IPS DF 6.9 (cell line): Measurements from ENCODE around the gene SLC66A1.

ENCODE experiments used
- DNase-seq: peaks from one replicate; pipeline ENCODE4 v3.0.0-alpha.2; 2013; ENCODE audit warnings: low read depth, low spot score
- H3K27ac ChIP-seq: one replicate; pipeline ENCODE4 v1.5.1; 2013; ENCODE audit warnings: low read length, control low read depth
- H3K27me3 ChIP-seq: 2 replicates; pipeline ENCODE4 v1.6.1; 2013; ENCODE audit warnings: mild to moderate bottlenecking, low read length; ENCODE audit not compliant: control insufficient read depth, insufficient read depth
- H3K36me3 ChIP-seq: 2 replicates; pipeline ENCODE4 v1.6.1; 2013; ENCODE audit warnings: low read length; ENCODE audit not compliant: control insufficient read depth, insufficient read depth
- H3K4me1 ChIP-seq: 2 replicates; pipeline ENCODE4 v1.6.1; 2013; ENCODE audit warnings: low read length; ENCODE audit not compliant: control insufficient read depth, insufficient read depth
- H3K4me3 ChIP-seq: 2 replicates; pipeline ENCODE4 v1.5.1; 2013; ENCODE audit warnings: mild to moderate bottlenecking, low read length
- H3K9me3 ChIP-seq: 2 replicates; pipeline ENCODE4 v1.6.1; 2013; ENCODE audit warnings: low read length, inconsistent platforms; ENCODE audit not compliant: control insufficient read depth, insufficient read depth
- WGBS: extraction: QIAGEN DNeasy Blood & Tissue Kit; methylation state at CpG from one replicate; pipeline ENCODE4 v1.1.7; 2013; ENCODE audit warnings: mixed read lengths, missing lambda C conversion rate; ENCODE audit not compliant: insufficient read length, insufficient coverage; 5-methylcytosine and 5-hydroxymethylcytosine counted together

Gene SLC66A1

DNA sequence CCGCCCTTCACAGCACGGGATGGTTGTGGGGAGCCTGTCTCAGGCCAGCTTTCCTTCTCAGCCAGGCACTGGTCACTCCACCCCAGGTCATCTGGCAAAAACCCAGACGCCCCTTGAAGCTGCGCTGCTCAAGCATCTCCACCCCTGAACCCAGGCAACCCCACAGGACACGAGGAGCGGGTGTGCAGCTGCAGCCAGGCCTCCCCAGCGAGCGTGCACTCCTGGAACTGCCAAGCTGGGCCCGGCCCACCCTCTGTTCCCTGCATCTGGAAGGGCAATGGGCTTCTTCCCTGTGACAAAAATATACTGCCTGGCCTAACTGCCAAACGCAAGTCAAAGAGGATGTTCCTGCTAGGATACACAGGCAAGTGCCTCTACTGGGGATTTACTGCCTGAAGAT lies 39.7 kb downstream of the SLC66A1 start:
- H3K9me3 ChIP-seq, result no peaks in the 10 kb centered on the region
- H3K4me1 ChIP-seq, result peaks cover 11% of the 10 kb centered on the region
- no peak overlapping the region for H3K4me3 ChIP-seq
- H3K27ac ChIP-seq, result no peak overlapping the region
- DNase-seq, result no peak
- peaks cover 11% of the 10 kb centered on the region for H3K36me3 ChIP-seq
- H3K27me3 ChIP-seq, result no peaks in the 10 kb centered on the region
- no CpG with 5 or more reads among the region's 10 CpGs for WGBS

DNA sequence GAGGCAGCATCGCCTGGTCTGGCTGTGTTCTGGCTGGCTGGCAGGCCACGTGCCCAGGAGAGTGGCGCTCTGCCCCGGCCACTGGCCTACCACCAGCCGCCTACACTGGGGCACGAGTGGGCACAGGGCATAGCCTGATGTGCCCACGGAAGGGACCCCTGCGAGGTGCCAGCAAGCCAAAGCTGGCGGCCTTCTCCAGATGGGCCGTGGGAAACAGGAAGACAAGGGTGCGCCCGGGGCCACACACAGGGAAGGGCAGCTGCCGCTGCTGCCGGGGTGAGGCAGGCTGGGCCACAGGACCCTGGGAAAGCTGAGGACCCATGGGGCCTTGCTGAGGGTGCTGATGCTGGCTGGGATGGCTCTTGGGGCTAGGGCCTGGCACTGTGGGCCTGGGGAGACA lies 40.7 kb downstream of the SLC66A1 start:
- Histone ChIP-seq H3K27ac (no peak overlapping the region), H3K4me3 (no peak overlapping the region), H3K4me1 (peaks cover 11% of the 10 kb centered on the region), H3K27me3 (no peaks in the 10 kb centered on the region), H3K36me3 (peaks cover 11% of the 10 kb centered on the region), H3K9me3 (no peaks in the 10 kb centered on the region)
- WGBS, result no CpG with 5 or more reads among the region's 14 CpGs
- DNase-seq, result no peak

DNA sequence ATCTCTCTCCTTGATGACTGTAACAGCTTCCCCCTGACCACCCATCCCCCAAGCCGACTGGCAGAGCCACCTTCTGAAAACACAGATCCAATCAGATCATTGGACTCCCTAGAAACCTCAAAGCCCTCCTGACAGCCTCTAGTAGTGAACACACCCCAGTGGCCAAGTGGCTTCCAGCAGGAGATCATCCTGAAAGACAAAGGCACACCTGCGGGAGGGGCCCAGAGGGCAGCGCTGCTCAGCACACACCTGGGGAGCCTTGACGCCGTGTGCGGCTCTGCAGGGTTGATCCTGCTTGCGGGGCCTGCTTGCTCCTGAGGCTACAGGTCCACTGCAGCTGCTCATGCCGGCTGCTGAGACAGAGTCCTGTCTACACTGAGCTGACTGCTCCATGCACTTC lies 41.5 kb downstream of the SLC66A1 start:
- DNase-seq, result peak; percentile 57
- no peaks in the 10 kb centered on the region for H3K27me3 ChIP-seq
- peaks cover 11% of the 10 kb centered on the region for H3K4me1 ChIP-seq
- peaks cover 11% of the 10 kb centered on the region for H3K36me3 ChIP-seq
- no CpG with 5 or more reads among the region's 8 CpGs for WGBS
- H3K27ac ChIP-seq, result no peak overlapping the region
- no peaks in the 10 kb centered on the region for H3K9me3 ChIP-seq
- H3K4me3 ChIP-seq, result no peak overlapping the region

DNA sequence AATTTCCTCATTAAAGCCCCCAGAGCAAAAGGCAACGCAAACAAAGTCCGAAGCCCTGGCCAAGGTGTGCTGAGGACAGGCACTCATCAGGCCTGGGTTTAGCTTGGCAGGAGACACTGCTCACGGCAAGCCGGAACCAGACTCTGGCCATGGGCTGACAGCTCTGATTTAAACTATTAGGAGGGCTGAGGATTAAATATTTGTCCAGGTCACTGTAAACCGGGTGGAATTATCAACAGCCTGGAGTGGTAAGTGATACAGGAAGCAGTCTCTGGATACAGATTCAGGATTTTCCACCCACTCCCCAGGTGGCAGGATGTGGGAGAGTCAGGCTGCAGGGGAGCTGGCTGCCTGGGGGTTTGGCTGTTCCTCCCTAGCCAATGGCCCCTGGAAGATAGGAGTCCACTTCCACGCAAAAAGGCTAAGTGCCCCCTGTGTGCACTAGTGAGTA lies 42.4 kb downstream of the SLC66A1 start:
- WGBS, result no CpG with 5 or more reads among the region's 6 CpGs
- Histone ChIP-seq H3K27ac (no peak overlapping the region), H3K4me1 (peaks cover 11% of the 10 kb centered on the region), H3K27me3 (no peaks in the 10 kb centered on the region), H3K9me3 (no peaks in the 10 kb centered on the region), H3K36me3 (peaks cover 11% of the 10 kb centered on the region), H3K4me3 (no peak overlapping the region)
- DNase-seq, result no peak

DNA sequence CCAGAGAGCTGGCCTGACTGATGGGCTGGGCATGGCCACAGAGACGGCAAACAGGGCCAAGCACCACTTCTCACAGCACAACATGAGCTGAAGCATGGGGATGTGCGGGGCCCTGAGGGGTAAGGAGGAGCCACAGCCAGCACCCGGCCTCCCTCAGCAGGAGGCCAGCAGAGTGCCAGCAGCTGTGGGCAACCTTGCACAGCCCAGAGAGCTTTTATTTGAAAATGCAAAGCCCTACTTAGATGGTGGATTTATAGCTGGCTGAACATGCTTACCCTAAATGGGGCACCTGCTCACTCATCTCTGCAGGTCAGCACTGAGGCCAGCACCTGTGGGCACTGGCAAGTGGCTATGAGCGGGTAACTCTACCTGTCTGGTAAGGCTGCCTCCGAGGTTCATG lies 44.1 kb downstream of the SLC66A1 start:
- Histone ChIP-seq H3K4me3 (no peak overlapping the region), H3K36me3 (peaks cover 11% of the 10 kb centered on the region), H3K9me3 (no peaks in the 10 kb centered on the region), H3K27me3 (no peaks in the 10 kb centered on the region), H3K27ac (no peak overlapping the region), H3K4me1 (peaks cover 11% of the 10 kb centered on the region)
- no CpG with 5 or more reads among the region's 5 CpGs for WGBS
- DNase-seq, result no peak

DNA sequence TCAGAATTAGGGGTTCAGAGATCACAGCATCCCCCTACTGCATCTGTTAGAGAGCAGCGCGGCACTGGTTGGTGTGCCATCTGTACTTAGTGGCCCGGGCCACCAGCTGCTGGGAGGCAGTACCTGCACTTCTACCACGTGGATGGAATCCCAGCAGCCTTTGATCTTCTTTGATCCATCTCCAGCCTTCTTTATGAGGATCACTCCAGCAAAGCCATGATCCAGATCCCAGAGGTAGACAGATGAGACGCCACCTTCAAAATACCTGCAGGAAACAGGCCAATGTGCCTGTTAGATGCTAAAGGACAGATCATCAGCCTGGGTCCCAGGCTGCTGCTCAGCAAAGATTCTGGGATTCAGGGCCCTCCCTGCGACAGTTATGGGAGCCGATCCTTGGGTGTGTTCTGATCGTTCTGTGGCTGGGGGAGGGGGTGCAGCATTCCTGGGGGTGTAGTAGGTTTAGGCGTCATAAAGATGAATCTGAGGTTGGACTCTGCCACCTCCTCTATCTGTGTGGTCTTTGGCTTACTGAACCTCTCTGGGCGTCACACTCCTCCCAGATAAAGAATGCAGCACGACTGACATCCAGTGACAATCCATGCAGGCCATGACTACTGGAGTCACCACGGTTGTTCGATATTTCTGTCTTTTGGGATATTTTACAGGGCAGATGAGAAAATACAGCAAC lies 45.3 kb downstream of the SLC66A1 start:
- Histone ChIP-seq H3K4me3 (no peak overlapping the region), H3K9me3 (no peaks in the 10 kb centered on the region), H3K4me1 (peaks cover 9% of the 10 kb centered on the region), H3K36me3 (peaks cover 10% of the 10 kb centered on the region), H3K27me3 (no peaks in the 10 kb centered on the region), H3K27ac (no peak overlapping the region)
- no CpG with 5 or more reads among the region's 13 CpGs for WGBS
- DNase-seq, result no peak

DNA sequence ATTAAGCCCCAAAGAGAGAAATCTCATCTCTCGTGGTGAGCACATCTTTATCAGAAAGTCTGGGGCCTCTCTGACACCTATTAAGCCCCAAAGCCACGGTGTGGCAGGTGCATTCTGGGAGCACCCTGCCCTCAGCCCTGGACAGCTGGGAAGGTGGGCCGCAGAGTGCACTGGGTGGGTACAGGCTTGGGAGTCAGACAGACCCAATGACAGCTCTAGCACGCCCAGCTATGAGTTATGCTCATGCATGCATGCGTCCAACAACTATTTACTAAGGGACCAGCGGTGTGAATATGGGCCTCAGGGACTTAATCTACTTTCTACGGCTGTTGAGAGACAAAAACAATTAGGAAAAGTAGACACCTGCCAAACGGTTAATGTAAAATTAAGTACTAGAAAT lies 46.6 kb downstream of the SLC66A1 start:
- peaks cover 6% of the 10 kb centered on the region for H3K36me3 ChIP-seq
- DNase-seq, result no peak
- WGBS, result no CpG with 5 or more reads among the region's 8 CpGs
- H3K4me3 ChIP-seq, result no peak overlapping the region
- peaks cover 3% of the 10 kb centered on the region for H3K4me1 ChIP-seq
- H3K9me3 ChIP-seq, result no peaks in the 10 kb centered on the region
- no peak overlapping the region for H3K27ac ChIP-seq
- no peaks in the 10 kb centered on the region for H3K27me3 ChIP-seq

DNA sequence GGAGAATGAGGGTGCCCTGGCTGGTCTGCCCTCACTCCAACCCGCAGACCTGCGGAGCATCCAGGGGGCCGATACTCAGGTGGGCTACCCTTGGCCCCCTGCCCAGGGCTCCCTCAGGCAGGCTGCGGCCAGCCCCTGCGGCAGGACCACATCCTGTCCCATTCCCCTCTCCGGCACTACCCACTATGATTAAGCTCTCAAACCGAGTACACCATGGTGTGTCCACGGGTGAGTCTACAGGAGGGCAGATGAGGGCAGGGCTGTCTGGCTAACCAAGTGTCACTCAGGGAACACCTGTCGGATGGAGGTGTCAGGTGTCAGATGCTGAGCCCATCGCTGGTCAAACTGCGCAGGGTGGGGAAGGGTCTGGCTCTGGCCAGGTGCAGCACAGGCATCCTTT lies 47.2 kb downstream of the SLC66A1 start:
- no peak for DNase-seq
- H3K4me3 ChIP-seq, result no peak overlapping the region
- no CpG with 5 or more reads among the region's 11 CpGs for WGBS
- H3K36me3 ChIP-seq, result peaks cover 6% of the 10 kb centered on the region
- H3K9me3 ChIP-seq, result no peaks in the 10 kb centered on the region
- H3K27ac ChIP-seq, result no peak overlapping the region
- no peaks in the 10 kb centered on the region for H3K27me3 ChIP-seq
- peaks cover 2% of the 10 kb centered on the region for H3K4me1 ChIP-seq

DNA sequence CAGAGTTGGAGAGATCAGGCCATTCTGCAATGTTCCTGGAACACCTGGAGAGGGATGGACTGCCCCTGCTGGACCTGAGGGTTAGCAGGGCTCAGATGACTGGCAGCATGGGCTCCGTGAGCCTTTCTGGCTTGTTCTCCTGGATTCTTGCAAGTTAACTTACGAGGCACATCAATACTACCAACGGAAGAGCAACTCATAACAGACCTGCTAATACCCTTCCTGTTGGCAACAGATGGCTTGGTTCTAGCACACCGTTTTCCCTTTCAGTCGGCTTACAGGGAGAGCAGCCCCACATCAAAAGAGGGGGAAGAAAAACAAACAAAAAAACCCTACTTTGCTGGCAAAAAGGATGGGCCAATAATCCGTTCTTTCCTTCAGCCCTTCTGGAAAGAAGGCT lies 47.9 kb downstream of the SLC66A1 start:
- no CpG with 5 or more reads among the region's 6 CpGs for WGBS
- Histone ChIP-seq H3K4me3 (no peak overlapping the region), H3K9me3 (no peaks in the 10 kb centered on the region), H3K4me1 (no peaks in the 10 kb centered on the region), H3K27ac (no peak overlapping the region), H3K36me3 (peaks cover 6% of the 10 kb centered on the region), H3K27me3 (no peaks in the 10 kb centered on the region)
- DNase-seq, result no peak

DNA sequence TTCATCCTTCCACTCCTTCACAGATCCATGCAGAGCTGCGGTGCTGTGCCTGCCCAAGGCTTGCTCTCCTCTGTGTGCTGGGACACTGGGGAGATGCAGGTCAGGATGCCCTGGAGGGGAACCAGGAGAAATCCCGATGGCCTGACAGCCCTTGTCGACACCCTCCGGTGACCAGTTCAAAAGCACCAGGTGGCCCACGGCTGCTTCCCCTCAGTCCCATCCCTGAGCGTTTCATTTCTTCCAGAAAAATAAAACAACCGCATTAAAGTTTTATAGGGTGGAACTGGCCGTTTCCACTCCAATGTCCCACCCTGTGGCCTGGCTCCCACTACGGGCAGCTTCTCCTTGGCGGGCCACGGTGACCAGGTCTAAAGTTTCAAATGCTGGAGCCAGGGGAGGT lies 48.3 kb downstream of the SLC66A1 start:
- Histone ChIP-seq H3K27ac (no peak overlapping the region), H3K4me1 (no peaks in the 10 kb centered on the region), H3K9me3 (no peaks in the 10 kb centered on the region), H3K27me3 (no peaks in the 10 kb centered on the region), H3K4me3 (no peak overlapping the region), H3K36me3 (peaks cover 6% of the 10 kb centered on the region)
- DNase-seq, result no peak
- no CpG with 5 or more reads among the region's 11 CpGs for WGBS
